Astrocyte of the spinal cord (primary cell): Measurements from ENCODE around the gene KCP.

ENCODE experiments used
- DNase-seq: peaks from one replicate; pipeline ENCODE4 v3.0.0; 2011; ENCODE audit warnings: low read depth, low spot score
- H3K4me3 ChIP-seq: 2 replicates; pipeline ENCODE4 v1.5.1; 2011; ENCODE audit warnings: low read depth, mild to moderate bottlenecking, low read length, moderate library complexity
- CTCF ChIP-seq: IDR thresholded peaks from 2 replicates; pipeline ENCODE4 v1.5.1; 2012; ENCODE audit warnings: low read depth, mild to moderate bottlenecking, low read length, inconsistent platforms
- in situ Hi-C: cut with HindIII; loops from 2 replicates; pipeline ENCODE4 v1.10.0; 2017; ENCODE audit warnings: low sequenced_read_pairs

KCP gene

GRCh38 chr7:128899392-128899791 is 11.1 kb downstream of the KCP start:
- DNase-seq: peak; percentile 7
- in situ Hi-C loops: no loop called here
- TF ChIP-seq CTCF: no peak
- H3K4me3 ChIP-seq: no peak overlapping the region

GRCh38 chr7:128895320-128895719 is 15.2 kb downstream of the KCP start:
- no peak overlapping the region for H3K4me3 ChIP-seq
- in situ Hi-C loops: no loop called here
- no peak for DNase-seq
- TF ChIP-seq CTCF: no peak

- no peak for TF ChIP-seq CTCF
- DNase-seq: no peak
- no peak overlapping the region for H3K4me3 ChIP-seq
- in situ Hi-C loops: no loop called here
Observed at GRCh38 chr7:128894101-128894440, 16.4 kb downstream of the KCP start.

- DNase-seq: no peak
- no peak overlapping the region for H3K4me3 ChIP-seq
- in situ Hi-C loops: no loop called here
- no peak for TF ChIP-seq CTCF
Observed at GRCh38 chr7:128893251-128894100, 17.0 kb downstream of the KCP start.

- no peak for DNase-seq
- TF ChIP-seq CTCF: no peak
- no peak overlapping the region for H3K4me3 ChIP-seq
- in situ Hi-C loops: no loop called here
Observed at GRCh38 chr7:128892521-128893250, 17.8 kb downstream of the KCP start.

- in situ Hi-C loops: no loop called here
- no peak for TF ChIP-seq CTCF
- DNase-seq: no peak
- H3K4me3 ChIP-seq: no peak overlapping the region
Observed at GRCh38 chr7:128891942-128892269, 18.6 kb downstream of the KCP start.
